GM21528 (cell line): ENCODE data around the gene SPTSSB.

ENCODE experiments used
- ATAC-seq: cut with Tn5 transposase; IDR thresholded peaks from one replicate; pipeline ENCODE4 v1.9.1; 2021; ENCODE audit warnings: mild to moderate bottlenecking, moderate library complexity; ENCODE audit not compliant: unreplicated experiment, low FRiP score

The SPTSSB gene

GRCh38 chr3:161371441-161372320, at the start of gene SPTSSB:
SPTSSB (minus strand) TSS chr3:161371517; CDS start chr3:161346323, 25,194 bp downstream.
- ATAC-seq = peak; percentile 67

GRCh38 chr3:161420746-161421145, 49.4 kb upstream of the SPTSSB start:
- ATAC-seq = no peak

GRCh38 chr3:161419555-161420333, 48.4 kb upstream of the SPTSSB start:
- no peak for ATAC-seq

- ATAC-seq = no peak
Measured at GRCh38 chr3:161415506-161416231, 44.4 kb upstream of the SPTSSB start.

- peak; percentile 47 for ATAC-seq
Measured at GRCh38 chr3:161414907-161415306, 43.6 kb upstream of the SPTSSB start.

- ATAC-seq = no peak
Measured at GRCh38 chr3:161413855-161414210, 42.5 kb upstream of the SPTSSB start.

- ATAC-seq = no peak
Measured at GRCh38 chr3:161413127-161413854, 42.0 kb upstream of the SPTSSB start.

- no peak for ATAC-seq
Measured at GRCh38 chr3:161412123-161412522, 40.8 kb upstream of the SPTSSB start.

- ATAC-seq = no peak
Measured at GRCh38 chr3:161409858-161410257, 38.5 kb upstream of the SPTSSB start.

GRCh38 chr3:161409069-161409468, 37.8 kb upstream of the SPTSSB start:
- ATAC-seq = no peak

- no peak for ATAC-seq
Measured at GRCh38 chr3:161406594-161407555, 35.6 kb upstream of the SPTSSB start.

- no peak for ATAC-seq
Measured at GRCh38 chr3:161405836-161406235, 34.5 kb upstream of the SPTSSB start.

GRCh38 chr3:161405087-161405486, 33.8 kb upstream of the SPTSSB start:
- ATAC-seq = no peak

- no peak for ATAC-seq
Measured at GRCh38 chr3:161403251-161403650, 31.9 kb upstream of the SPTSSB start.

- no peak for ATAC-seq
Measured at GRCh38 chr3:161401389-161401788, 30.1 kb upstream of the SPTSSB start.

GRCh38 chr3:161400650-161401049, 29.3 kb upstream of the SPTSSB start:
- ATAC-seq = no peak

GRCh38 chr3:161395115-161396012, 24.0 kb upstream of the SPTSSB start:
- no peak for ATAC-seq

GRCh38 chr3:161393803-161394202, 22.5 kb upstream of the SPTSSB start:
- ATAC-seq = no peak
